Measurements from ENCODE around the gene RPL29.

GRCh38 chr3:51978143-51978502, 17.6 kb downstream of the RPL29 start:
- TF ChIP-seq POLR2A (IDR thresholded peaks at IDR 0.05; ENCODE audit: low read depth, low read length) = no peak
- TF ChIP-seq POLR2AphosphoS5 (IDR thresholded peaks at IDR 0.05; ENCODE audit: low read depth, low read length) = no peak
- TF ChIP-seq TAF1 (IDR thresholded peaks at IDR 0.05; ENCODE audit: borderline replicate concordance, low read depth, low read length) = no peak

All from GM12892 (cell line).